SK-N-MC (cell line): ENCODE data around the gene PPP4R3B.
"Not testable (repeated sequence)": the region's sequence is repeated elsewhere in the genome, so short reads cannot be mapped to it uniquely, and the experiment has no call there.

Source experiments
- EZH2 ChIP-seq: fragments of 200-600 bp; sonication (generic); IDR thresholded peaks from one replicate; pipeline ENCODE4 v1.6.1; 2017; ENCODE audit warnings: antibody characterized with exemption
- FOXP2 ChIP-seq: optimal IDR thresholded peaks from 2 replicates; pipeline ENCODE3; 2011; ENCODE audit warnings: mild to moderate bottlenecking, moderate library complexity; ENCODE audit not compliant: insufficient read depth; ENCODE audit errors: extremely low read length, control extremely low read depth
- POLR2AphosphoS5 ChIP-seq: IDR thresholded peaks from 2 replicates; pipeline ENCODE4 v1.6.1; 2012; ENCODE audit warnings: mild to moderate bottlenecking, low read depth, low read length, borderline replicate concordance

GRCh38 chr2:55596795-55597194 lies 20.6 kb downstream of the PPP4R3B start:
- TF ChIP-seq EZH2, POLR2AphosphoS5, FOXP2: not testable (repeated sequence)
